T-helper 2 cell treated with Interferon-gamma antibody and Interleukin-4, amounts not matched to agents 100 ng/mL and 5 ng/mL, for 36 hours (primary cell): ENCODE measurements around the gene PLCH1. TPM values are rescaled to one million over a fixed set of nuclear protein-coding genes. Genes with fewer than 3 reads are reported as not detected.

Experiments used
- total RNA-seq: library from RNA; stranded (reverse); gene quantifications from 2 replicates; pipeline ENCODE4 v1.2.3, GENCODE V29; 2022

PLCH1 gene
- total RNA-seq, 1 donor from 2014 or later = 0.80 TPM

Other genes starting within 250 kb of the PLCH1 start
- gene C3orf33, start 61.2 kb upstream of the PLCH1 start, total RNA-seq = 0.73 and 0.75 TPM in 2 replicates
- 35.9 and 37.5 TPM in 2 replicates for gene SLC33A1, start 109.4 kb upstream of the PLCH1 start, total RNA-seq
- gene GMPS, start 125.6 kb upstream of the PLCH1 start, total RNA-seq = 103 and 109 TPM in 2 replicates